Left lung (tissue), 10 donors: ENCODE results near the gene HDLBP. TPM values are rescaled to one million over a fixed set of nuclear protein-coding genes. Genes with fewer than 3 reads are reported as not detected.

ENCODE experiments used
- ATAC-seq: fragments of 200-7000 bp; cut with Tn5 transposase; one replicate; pipeline ENCODE4 v1.9.1; 2020; ENCODE audit warnings: moderate library complexity
- DNase-seq, 4 donors: peaks; one replicate each; pipeline ENCODE4 v3.0.0-alpha.2; 2013 to 2020
- H3K27ac ChIP-seq, 2 donors: fragments of 200-600 bp; sonication (generic) in 1 of 2; one replicate each; pipeline versions ENCODE4 v1.5.0 to v1.8.0; 2020 to 2021
- H3K27me3 ChIP-seq, 2 donors: fragments of 200-600 bp; sonication (generic) in 1 of 2; one replicate each; pipeline versions ENCODE4 v1.5.0 to v1.8.0; 2020 to 2021
- H3K36me3 ChIP-seq, 2 donors: fragments of 200-600 bp; sonication (generic) in 1 of 2; one replicate each; pipeline versions ENCODE4 v1.5.0 to v1.8.0; 2020 to 2021
- H3K4me1 ChIP-seq, 2 donors: fragments of 200-600 bp; one replicate each; pipeline ENCODE4 v1.8.0; 2021
- H3K4me3 ChIP-seq, 2 donors: fragments of 200-600 bp; sonication (generic) in 1 of 2; one replicate each; pipeline versions ENCODE4 v1.5.0 to v1.8.0; 2020 to 2021; ENCODE audit warnings: mild to moderate bottlenecking in 1 of 2
- H3K9me3 ChIP-seq, 2 donors: fragments of 200-600 bp; sonication (generic) in 1 of 2; one replicate each; pipeline versions ENCODE4 v1.5.0 to v1.8.0; 2020 to 2021
- intact Hi-C, 2 donors: fragments of 100-400 bp; cut with DNase I; formaldehyde crosslinking; loops; one replicate each; pipeline versions ENCODE4 v1.11.2 to v1.14.2; 2022
- polyA plus RNA-seq, 6 donors: library from polyadenylated mRNA; unstranded; fragments of 120-200 nt; gene quantifications; one replicate each; pipeline ENCODE4 v1.2.1, GENCODE V29; 2013; ENCODE audit not compliant: insufficient read length in 6 of 6
- total RNA-seq, 2 donors: library from RNA; stranded (reverse); fragmentation: NEBNext Ultra II Directional; extraction: Animal tissue kit (Norgen Biotek cat#: 25700); gene quantifications; one replicate each; pipeline ENCODE4 v1.2.1, GENCODE V29; 2021
- TF ChIP-seq, protein P1 (sequence below), 2 donors: fragments of 200-600 bp; sonication (generic) in 1 of 2; IDR thresholded peaks; one replicate each; pipeline versions ENCODE4 v1.5.0 to v1.8.0; 2021; ENCODE audit warnings: antibody characterized with exemption in 2 of 2
- donor health status: DM: no; HTN: yes; CAD: no.
- donor health status: DM: no; HTN: no; CAD: no.

The HDLBP gene
- total and polyA plus RNA-seq, 8 donors: 369 to 567 (median 401) TPM

DNA sequence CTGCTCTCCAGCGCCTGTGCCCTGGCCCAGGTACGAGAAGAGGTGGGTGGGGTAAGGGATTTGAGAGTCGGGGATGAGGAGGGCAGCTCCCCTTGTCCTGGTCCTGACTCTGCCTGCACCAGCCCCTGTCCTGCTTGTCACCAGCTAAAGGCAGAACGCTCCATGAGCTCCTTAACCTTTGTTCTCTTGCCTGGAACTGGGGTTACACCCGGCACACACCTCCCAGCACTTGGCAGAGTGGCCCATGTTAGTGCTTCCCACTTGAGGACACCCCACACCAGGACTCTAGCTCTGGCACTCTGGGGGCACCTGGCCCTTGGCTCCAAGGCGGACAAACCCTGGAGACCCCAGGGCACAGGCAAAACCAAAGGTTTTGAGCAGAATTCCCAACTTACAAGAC lies 107.8 kb downstream of the HDLBP start:
- Histone ChIP-seq H3K4me1 (no peaks in the 10 kb centered on the region), H3K27ac (no peak overlapping the region), H3K9me3 (no peaks in the 10 kb centered on the region), H3K36me3 (no peaks in the 10 kb centered on the region), H3K4me3 (no peak overlapping the region), H3K27me3 (no peaks in the 10 kb centered on the region)
- intact Hi-C loops: no loop called here
- TF ChIP-seq, protein P1, sequence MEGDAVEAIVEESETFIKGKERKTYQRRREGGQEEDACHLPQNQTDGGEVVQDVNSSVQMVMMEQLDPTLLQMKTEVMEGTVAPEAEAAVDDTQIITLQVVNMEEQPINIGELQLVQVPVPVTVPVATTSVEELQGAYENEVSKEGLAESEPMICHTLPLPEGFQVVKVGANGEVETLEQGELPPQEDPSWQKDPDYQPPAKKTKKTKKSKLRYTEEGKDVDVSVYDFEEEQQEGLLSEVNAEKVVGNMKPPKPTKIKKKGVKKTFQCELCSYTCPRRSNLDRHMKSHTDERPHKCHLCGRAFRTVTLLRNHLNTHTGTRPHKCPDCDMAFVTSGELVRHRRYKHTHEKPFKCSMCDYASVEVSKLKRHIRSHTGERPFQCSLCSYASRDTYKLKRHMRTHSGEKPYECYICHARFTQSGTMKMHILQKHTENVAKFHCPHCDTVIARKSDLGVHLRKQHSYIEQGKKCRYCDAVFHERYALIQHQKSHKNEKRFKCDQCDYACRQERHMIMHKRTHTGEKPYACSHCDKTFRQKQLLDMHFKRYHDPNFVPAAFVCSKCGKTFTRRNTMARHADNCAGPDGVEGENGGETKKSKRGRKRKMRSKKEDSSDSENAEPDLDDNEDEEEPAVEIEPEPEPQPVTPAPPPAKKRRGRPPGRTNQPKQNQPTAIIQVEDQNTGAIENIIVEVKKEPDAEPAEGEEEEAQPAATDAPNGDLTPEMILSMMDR (IDR thresholded peaks at IDR 0.05): no peak
- no peak for DNase-seq
- no peak for ATAC-seq

DNA sequence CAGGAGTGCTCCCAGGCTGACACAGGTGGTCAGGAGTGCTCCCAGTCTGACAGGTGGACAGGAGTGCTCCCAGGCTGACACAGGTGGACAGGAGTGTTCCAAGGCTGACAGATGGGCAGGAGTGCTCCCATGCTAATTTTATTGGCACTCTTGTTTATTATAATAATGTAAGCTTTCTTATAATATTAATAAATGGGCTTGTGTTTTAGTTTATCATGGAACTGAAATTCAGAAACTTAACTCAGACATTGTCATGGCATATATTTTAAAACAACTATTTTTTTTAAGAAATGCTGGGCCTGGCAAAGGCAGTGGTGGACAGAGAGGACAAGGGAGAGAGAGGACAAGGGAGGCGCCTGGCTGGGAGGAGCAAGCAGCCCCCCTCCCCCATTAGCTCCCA lies 108.3 kb downstream of the HDLBP start:
- intact Hi-C loops: no loop called here
- H3K27ac ChIP-seq: no peak overlapping the region
- no peaks in the 10 kb centered on the region for H3K27me3 ChIP-seq
- H3K36me3 ChIP-seq: no peaks in the 10 kb centered on the region
- DNase-seq (no peak), ATAC-seq (no peak)
- no peaks in the 10 kb centered on the region for H3K9me3 ChIP-seq
- no peak overlapping the region for H3K4me3 ChIP-seq
- H3K4me1 ChIP-seq: no peaks in the 10 kb centered on the region
- TF ChIP-seq, protein P1 (IDR thresholded peaks at IDR 0.05): no peak

DNA sequence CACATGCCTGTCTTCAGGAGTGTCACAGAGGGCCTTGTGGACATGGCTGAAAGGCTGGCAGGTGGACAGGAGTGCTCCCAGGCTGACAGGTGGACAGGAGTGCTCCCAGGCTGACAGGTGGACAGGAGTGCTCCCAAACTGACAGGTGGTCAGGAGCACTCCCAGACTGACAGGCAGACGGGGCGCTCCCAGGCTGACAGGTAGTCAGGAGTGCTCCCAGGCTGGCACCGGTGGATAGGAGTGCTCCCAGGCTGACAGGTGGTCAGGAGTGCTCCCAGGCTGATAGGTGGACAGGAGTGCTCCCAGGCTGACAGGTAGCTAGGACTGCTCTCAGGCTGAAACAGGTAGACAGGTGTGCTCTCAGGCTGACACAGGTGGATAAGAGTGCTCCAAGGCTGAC lies 110.4 kb downstream of the HDLBP start:
- no peaks in the 10 kb centered on the region for H3K36me3 ChIP-seq
- no peak for DNase-seq
- intact Hi-C loops: no loop called here
- TF ChIP-seq, protein P1 (IDR thresholded peaks at IDR 0.05): no peak
- no peak for ATAC-seq
- H3K27me3 ChIP-seq: no peaks in the 10 kb centered on the region
- H3K4me1 ChIP-seq: peaks cover 0 to 5% of the 10 kb centered on the region in 2 donors
- H3K4me3 ChIP-seq: no peak overlapping the region
- H3K27ac ChIP-seq: no peak overlapping the region
- H3K9me3 ChIP-seq: no peaks in the 10 kb centered on the region

DNA sequence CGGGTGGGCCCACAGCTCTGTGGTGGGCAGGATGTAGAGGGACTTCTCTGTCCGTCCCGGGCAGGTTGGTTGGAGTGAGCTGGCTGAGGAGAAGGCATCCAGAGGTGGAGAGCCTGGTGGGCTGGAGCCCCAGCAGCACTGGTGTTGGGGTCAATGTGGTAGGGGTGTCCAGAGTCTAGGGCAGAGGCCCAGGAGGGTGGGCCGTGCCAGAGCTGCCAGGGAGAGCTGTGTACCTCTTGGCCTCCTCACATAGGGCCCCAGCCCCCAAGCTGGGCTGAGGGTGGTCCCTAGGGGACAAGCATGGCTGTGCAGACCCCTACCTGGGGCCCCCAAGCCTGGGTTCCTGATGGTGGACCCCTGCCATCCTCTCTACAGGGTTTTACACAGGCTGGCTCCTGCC lies 111.0 kb downstream of the HDLBP start:
- Histone ChIP-seq H3K27me3 (no peaks in the 10 kb centered on the region), H3K4me1 (peaks cover 0 to 5% of the 10 kb centered on the region in 2 donors), H3K9me3 (no peaks in the 10 kb centered on the region), H3K4me3 (no peak overlapping the region), H3K27ac (no peak overlapping the region), H3K36me3 (no peaks in the 10 kb centered on the region)
- intact Hi-C loops: no loop called here
- TF ChIP-seq, protein P1 (IDR thresholded peaks at IDR 0.05): no peak
- DNase-seq (no peak), ATAC-seq (no peak)

DNA sequence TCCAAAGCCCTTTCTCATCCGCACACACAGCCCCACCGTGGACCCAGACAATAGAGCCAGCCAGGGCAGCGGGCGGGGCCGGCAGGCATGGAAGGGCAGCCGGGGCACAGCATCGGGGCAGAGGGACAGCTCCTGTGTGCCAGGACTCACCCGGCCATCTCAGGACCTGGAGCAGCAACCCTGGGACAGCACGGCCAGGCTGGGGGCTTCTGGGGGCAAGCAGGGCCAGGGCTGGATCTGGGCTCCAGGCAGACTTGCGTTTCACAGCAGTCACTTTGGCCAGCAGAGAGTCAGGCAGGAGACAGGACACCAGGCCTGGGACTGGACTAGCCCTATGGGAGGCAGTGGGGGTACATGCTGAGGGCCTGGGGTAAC lies 111.5 kb downstream of the HDLBP start:
- Histone ChIP-seq H3K4me3 (no peak overlapping the region), H3K9me3 (no peaks in the 10 kb centered on the region), H3K27me3 (no peaks in the 10 kb centered on the region), H3K36me3 (no peaks in the 10 kb centered on the region), H3K4me1 (peaks cover 0 to 5% of the 10 kb centered on the region in 2 donors), H3K27ac (no peak overlapping the region)
- intact Hi-C loops: no loop called here
- TF ChIP-seq, protein P1 (IDR thresholded peaks at IDR 0.05): no peak
- DNase-seq (peak in 1 of 4 donors; percentile 61), ATAC-seq (no peak)
